Mucosa of rectum (tissue), 2 donors: ENCODE results near the gene P2RX3.

ENCODE experiments used
- H3K27ac ChIP-seq, 2 donors: one replicate each; pipeline ENCODE4 v1.7.0; 2013; ENCODE audit warnings: inconsistent platforms in 2 of 2, low read depth in 2 of 2, low read length in 2 of 2
- H3K27me3 ChIP-seq, 2 donors: one replicate each; pipeline ENCODE4 v1.7.0; 2013; ENCODE audit warnings: low read length in 2 of 2; ENCODE audit not compliant: control insufficient read depth in 2 of 2, insufficient read depth in 2 of 2
- H3K36me3 ChIP-seq, 2 donors: one replicate each; pipeline ENCODE4 v1.7.0; 2013; ENCODE audit warnings: low read length in 2 of 2; ENCODE audit not compliant: control insufficient read depth in 2 of 2, insufficient read depth in 2 of 2
- H3K4me1 ChIP-seq, 2 donors: one replicate each; pipeline ENCODE4 v1.7.0; 2013; ENCODE audit warnings: low read length in 2 of 2, mild to moderate bottlenecking in 1 of 2; ENCODE audit not compliant: control insufficient read depth in 2 of 2, insufficient read depth in 2 of 2
- H3K4me3 ChIP-seq, 2 donors: one replicate each; pipeline ENCODE4 v1.7.0; 2013; ENCODE audit warnings: low read length in 2 of 2
- H3K9ac ChIP-seq, 2 donors: one replicate each; pipeline ENCODE4 v1.7.0; 2013; ENCODE audit warnings: low read length in 2 of 2, low read depth in 1 of 2, mild to moderate bottlenecking in 1 of 2
- H3K9me3 ChIP-seq, 2 donors: one replicate each; pipeline ENCODE4 v1.7.0; 2013; ENCODE audit warnings: low read length in 2 of 2; ENCODE audit not compliant: control insufficient read depth in 2 of 2
- donor health status: healthy.
- donor health status: Normal muscosa, but diverticular disease.

P2RX3 gene

DNA sequence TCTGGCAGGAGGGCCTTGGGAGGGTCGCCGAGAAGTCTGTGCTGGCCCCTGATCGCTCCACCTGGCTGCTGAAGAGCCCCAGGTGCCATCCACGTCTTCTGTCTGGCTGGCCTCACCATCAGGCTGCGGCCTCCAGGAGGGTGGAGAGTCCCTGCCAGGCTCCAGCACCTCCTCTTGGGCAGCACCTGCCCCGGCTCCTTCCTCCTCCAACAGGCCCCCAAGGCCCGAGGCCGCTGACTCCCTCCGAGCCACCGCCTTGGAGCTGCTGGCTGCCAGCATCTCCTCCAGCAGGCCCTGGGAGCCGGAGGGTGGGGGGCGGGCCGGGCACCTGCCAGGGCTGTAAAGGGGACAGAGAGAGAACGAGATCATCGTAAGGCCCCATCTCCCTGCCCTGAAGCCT lies 35.7 kb upstream of the P2RX3 start:
- Histone ChIP-seq H3K9ac (no peak overlapping the region), H3K27me3 (no peaks in the 10 kb centered on the region), H3K27ac (no peak overlapping the region), H3K4me3 (no peak overlapping the region), H3K36me3 (peaks cover 45 to 47% of the 10 kb centered on the region in 2 donors), H3K4me1 (peaks cover 0 to 2% of the 10 kb centered on the region in 2 donors), H3K9me3 (peaks cover 2 to 4% of the 10 kb centered on the region in 2 donors)

GRCh38 chr11:57303280-57303989 lies 34.7 kb upstream of the P2RX3 start:
- H3K9me3 ChIP-seq, result peaks cover 2 to 4% of the 10 kb centered on the region in 2 donors
- H3K4me3 ChIP-seq, result no peak overlapping the region
- H3K9ac ChIP-seq, result no peak overlapping the region
- H3K36me3 ChIP-seq, result peaks cover 47% of the 10 kb centered on the region in 2 donors
- H3K27me3 ChIP-seq, result no peaks in the 10 kb centered on the region
- no peak overlapping the region for H3K27ac ChIP-seq
- peaks cover 0 to 2% of the 10 kb centered on the region in 2 donors for H3K4me1 ChIP-seq

DNA sequence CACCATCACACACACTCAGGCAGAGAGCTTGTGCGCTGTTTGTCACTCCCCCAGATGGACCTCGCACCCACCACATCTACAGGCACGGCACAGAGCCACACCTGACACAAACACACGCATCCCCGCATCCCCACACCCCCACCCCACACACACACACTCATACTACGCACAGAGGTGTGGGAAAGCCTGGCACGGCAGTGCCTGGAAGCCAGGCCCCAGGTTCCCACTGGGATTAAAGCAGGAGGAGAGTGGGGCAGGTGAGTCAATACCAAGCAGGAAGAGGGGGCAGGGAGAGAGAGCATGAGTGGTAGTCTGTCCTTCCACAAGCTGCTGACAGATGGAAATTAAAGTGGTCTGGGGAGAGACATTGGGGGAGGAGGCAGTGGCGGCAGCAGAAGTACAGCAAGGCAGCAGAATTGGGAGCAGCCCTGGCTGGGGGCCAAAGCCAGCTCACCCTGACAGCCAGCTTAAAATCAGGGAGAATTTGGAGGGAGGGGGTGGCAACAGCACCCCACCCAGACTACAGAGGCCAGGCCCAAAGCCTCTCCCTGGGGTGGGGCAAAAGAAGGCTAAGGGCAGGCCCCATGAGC lies 34.1 kb upstream of the P2RX3 start:
- Histone ChIP-seq H3K27me3 (no peaks in the 10 kb centered on the region), H3K4me3 (no peak overlapping the region), H3K9ac (no peak overlapping the region), H3K9me3 (peaks cover under 1 to 4% of the 10 kb centered on the region in 2 donors), H3K4me1 (peaks cover 0 to 2% of the 10 kb centered on the region in 2 donors), H3K36me3 (peaks cover 45 to 46% of the 10 kb centered on the region in 2 donors), H3K27ac (no peak overlapping the region)

DNA sequence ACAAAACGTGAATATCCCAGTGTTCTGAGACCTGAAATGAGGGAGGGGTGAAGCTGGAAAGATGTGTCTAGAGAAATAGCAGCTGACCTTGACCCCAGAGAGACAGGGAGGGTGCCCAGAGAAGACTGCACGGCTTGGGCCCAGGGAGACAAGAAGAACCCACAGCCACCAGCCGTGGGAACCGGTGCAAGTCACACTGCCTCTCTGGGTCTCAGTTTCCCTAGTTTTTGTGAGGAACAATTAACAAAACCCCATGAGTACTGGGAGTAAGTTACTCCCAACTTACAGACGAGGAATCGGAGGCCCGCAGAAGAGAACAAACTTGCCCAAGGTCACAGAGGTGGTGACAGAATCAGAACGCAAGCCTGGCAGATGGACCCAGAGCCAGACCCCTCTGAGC lies 32.6 kb upstream of the P2RX3 start:
- peaks cover 42 to 44% of the 10 kb centered on the region in 2 donors for H3K36me3 ChIP-seq

GRCh38 chr11:57306161-57306876 lies 31.8 kb upstream of the P2RX3 start:
- Histone ChIP-seq H3K27me3 (no peaks in the 10 kb centered on the region), H3K4me3 (no peak overlapping the region), H3K9me3 (no peaks in the 10 kb centered on the region), H3K4me1 (peaks cover 8 to 15% of the 10 kb centered on the region in 2 donors), H3K27ac (no peak overlapping the region), H3K9ac (no peak overlapping the region), H3K36me3 (peaks cover 34 to 39% of the 10 kb centered on the region in 2 donors)

More for the DNA sequence above, 32.6 kb upstream of the P2RX3 start:
- no peaks in the 10 kb centered on the region for H3K9me3 ChIP-seq
- no peaks in the 10 kb centered on the region for H3K27me3 ChIP-seq
- no peak overlapping the region for H3K4me3 ChIP-seq
- peaks cover 1 to 8% of the 10 kb centered on the region in 2 donors for H3K4me1 ChIP-seq
- H3K27ac ChIP-seq, result no peak overlapping the region
- H3K9ac ChIP-seq, result no peak overlapping the region

GRCh38 chr11:57306940-57307565 lies 31.1 kb upstream of the P2RX3 start:
- Histone ChIP-seq H3K9ac (no peak overlapping the region), H3K9me3 (no peaks in the 10 kb centered on the region), H3K27me3 (no peaks in the 10 kb centered on the region), H3K36me3 (peaks cover 27 to 33% of the 10 kb centered on the region in 2 donors), H3K4me1 (peaks cover 12 to 20% of the 10 kb centered on the region in 2 donors), H3K4me3 (no peak overlapping the region), H3K27ac (no peak overlapping the region)

DNA sequence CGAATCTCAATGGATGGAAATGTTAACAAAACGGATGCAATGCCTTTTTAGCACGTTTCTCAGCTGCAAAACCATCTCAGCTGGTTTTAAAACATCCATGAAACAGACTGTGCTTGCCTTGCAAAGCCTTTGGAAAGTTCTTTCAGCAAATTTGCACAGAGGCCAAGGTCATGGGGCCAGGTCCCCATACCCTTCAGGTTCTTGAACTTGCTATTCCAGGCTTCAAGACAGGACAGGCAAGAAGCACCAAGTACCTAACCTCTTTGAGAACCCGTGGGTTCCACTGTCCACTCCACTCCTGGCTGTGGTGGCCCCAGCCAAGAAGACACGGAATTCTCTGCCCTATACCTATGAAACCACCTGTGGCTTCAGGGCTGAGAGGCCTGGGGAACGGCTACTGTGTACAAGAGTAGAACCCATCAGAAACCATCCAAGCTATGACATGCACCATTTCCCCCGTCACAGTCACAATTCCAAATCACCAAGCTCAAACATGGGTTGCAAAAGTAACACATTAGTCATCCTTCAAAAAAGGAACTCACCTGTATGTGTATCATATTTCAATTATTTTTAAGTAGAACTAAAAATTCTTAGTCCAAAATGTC lies 30.4 kb upstream of the P2RX3 start:
- no peak overlapping the region for H3K4me3 ChIP-seq
- no peaks in the 10 kb centered on the region for H3K27me3 ChIP-seq
- H3K27ac ChIP-seq, result no peak overlapping the region
- peaks cover 15 to 27% of the 10 kb centered on the region in 2 donors for H3K4me1 ChIP-seq
- no peak overlapping the region for H3K9ac ChIP-seq
- H3K9me3 ChIP-seq, result no peaks in the 10 kb centered on the region
- H3K36me3 ChIP-seq, result peaks cover 27 to 30% of the 10 kb centered on the region in 2 donors

DNA sequence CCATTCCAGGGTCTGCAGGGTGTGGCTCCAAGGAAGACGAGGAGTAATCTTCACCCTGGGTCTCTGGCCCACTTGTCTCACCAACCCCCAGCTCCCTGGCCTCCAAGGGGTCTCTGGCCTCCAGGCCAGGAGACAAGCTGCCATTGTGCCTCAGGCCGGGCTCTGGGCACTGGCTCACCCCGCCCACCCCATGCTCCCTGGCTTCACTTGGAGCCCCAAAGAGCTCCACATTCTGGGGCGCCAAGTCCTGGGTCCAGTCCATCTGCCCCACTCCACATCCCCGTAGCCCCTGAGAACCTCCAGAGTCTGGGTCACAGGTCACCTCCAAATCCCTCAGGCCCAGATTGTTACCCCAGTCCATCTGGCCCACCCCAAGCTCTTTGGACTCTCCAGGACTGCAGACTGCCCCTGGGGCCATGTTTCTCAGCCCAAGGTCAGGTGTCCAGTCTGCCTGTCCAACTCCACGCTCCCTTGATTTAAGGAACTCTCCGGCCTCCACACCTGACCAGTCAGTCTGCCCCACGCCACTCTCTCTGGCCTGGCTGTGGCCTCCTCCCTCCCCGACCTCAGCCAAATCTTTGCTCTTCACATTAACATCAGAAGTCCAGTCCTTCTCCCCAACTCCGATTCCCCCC lies 29.6 kb upstream of the P2RX3 start:
- Histone ChIP-seq H3K36me3 (peaks cover 20 to 30% of the 10 kb centered on the region in 2 donors), H3K27ac (no peak overlapping the region), H3K27me3 (no peaks in the 10 kb centered on the region), H3K9me3 (no peaks in the 10 kb centered on the region), H3K4me3 (no peak overlapping the region), H3K4me1 (peaks cover 19 to 33% of the 10 kb centered on the region in 2 donors), H3K9ac (no peak overlapping the region)
